ENCODE results near the gene GNG12.

The GNG12 gene

GRCh38 chr1:67761091-67761490 lies 72.2 kb downstream of the GNG12 start:
- H3K4me1 Mint-ChIP-seq: peaks cover 49% of the 10 kb centered on the region

GRCh38 chr1:67760030-67760821 lies 73.0 kb downstream of the GNG12 start:
- Mint-ChIP-seq H3K9me3 (no peaks in the 10 kb centered on the region), H3K27me3 (ENCODE audit: low read depth, poor library complexity) (no peaks in the 10 kb centered on the region), H3K4me1 (peaks cover 50% of the 10 kb centered on the region), H3K36me3 (ENCODE audit: low read depth) (peaks cover 7% of the 10 kb centered on the region), H3K27ac (no peak overlapping the region), H3K4me3 (no peak overlapping the region)
- TF ChIP-seq, protein P1, sequence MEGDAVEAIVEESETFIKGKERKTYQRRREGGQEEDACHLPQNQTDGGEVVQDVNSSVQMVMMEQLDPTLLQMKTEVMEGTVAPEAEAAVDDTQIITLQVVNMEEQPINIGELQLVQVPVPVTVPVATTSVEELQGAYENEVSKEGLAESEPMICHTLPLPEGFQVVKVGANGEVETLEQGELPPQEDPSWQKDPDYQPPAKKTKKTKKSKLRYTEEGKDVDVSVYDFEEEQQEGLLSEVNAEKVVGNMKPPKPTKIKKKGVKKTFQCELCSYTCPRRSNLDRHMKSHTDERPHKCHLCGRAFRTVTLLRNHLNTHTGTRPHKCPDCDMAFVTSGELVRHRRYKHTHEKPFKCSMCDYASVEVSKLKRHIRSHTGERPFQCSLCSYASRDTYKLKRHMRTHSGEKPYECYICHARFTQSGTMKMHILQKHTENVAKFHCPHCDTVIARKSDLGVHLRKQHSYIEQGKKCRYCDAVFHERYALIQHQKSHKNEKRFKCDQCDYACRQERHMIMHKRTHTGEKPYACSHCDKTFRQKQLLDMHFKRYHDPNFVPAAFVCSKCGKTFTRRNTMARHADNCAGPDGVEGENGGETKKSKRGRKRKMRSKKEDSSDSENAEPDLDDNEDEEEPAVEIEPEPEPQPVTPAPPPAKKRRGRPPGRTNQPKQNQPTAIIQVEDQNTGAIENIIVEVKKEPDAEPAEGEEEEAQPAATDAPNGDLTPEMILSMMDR (IDR thresholded peaks at IDR 0.05): peak; percentile 85
- DNase-seq: peak; percentile 69

More at GRCh38 chr1:67761091-67761490, 72.2 kb downstream of the GNG12 start:
- DNase-seq: no peak
- no peaks in the 10 kb centered on the region for H3K9me3 Mint-ChIP-seq
- no peak overlapping the region for H3K4me3 Mint-ChIP-seq
- no peak overlapping the region for H3K27ac Mint-ChIP-seq
- peaks cover under 1% of the 10 kb centered on the region for H3K36me3 Mint-ChIP-seq (ENCODE audit: low read depth)
- TF ChIP-seq, protein P1 (IDR thresholded peaks at IDR 0.05): no peak
- peaks cover 3% of the 10 kb centered on the region for H3K27me3 Mint-ChIP-seq (ENCODE audit: low read depth, poor library complexity)

DNA sequence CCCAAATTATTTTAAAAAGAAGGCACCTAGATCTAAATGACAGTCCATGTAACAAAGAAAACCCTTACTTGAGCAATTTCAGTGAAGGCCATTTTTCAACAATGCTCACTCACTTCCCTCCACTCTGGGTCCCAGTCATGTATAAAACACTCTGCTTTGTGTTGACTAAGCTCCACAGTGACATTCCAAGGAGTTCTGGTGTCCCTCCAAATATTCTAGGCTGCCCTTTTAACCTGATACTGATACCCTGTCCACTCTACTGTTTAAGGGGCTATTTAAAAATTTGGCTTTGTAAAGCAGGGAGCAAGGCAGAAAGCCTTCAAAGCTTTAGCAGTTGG lies 73.6 kb downstream of the GNG12 start:
- H3K27me3 Mint-ChIP-seq (ENCODE audit: low read depth, poor library complexity): no peaks in the 10 kb centered on the region
- peaks cover 50% of the 10 kb centered on the region for H3K4me1 Mint-ChIP-seq
- peaks cover 13% of the 10 kb centered on the region for H3K36me3 Mint-ChIP-seq (ENCODE audit: low read depth)
- TF ChIP-seq, protein P1 (IDR thresholded peaks at IDR 0.05): no peak
- H3K9me3 Mint-ChIP-seq: no peaks in the 10 kb centered on the region
- no peak overlapping the region for H3K27ac Mint-ChIP-seq
- no peak for DNase-seq
- H3K4me3 Mint-ChIP-seq: no peak overlapping the region

DNA sequence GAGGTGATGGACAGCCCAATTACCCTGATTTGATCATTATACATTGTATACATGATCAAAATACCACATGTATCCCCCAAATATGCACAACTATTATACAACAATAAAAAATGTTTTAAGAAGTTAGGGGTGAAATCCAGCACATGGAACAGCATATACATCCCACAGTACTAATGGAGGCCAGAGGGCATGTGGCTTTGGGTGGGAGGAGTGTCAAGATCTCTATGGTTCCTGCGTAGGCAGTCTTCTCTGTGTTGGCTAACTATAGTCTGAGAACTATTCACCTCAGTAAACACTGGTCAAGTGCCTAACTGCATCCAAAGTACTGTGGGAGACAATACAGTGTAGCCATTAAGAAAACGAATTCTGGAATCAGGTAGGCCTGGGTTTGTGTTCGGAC lies 74.2 kb downstream of the GNG12 start:
- Mint-ChIP-seq H3K27me3 (ENCODE audit: low read depth, poor library complexity) (no peaks in the 10 kb centered on the region), H3K9me3 (no peaks in the 10 kb centered on the region), H3K36me3 (ENCODE audit: low read depth) (peaks cover 16% of the 10 kb centered on the region), H3K27ac (no peak overlapping the region), H3K4me3 (no peak overlapping the region), H3K4me1 (peaks cover 50% of the 10 kb centered on the region)
- no peak for DNase-seq
- TF ChIP-seq, protein P1 (IDR thresholded peaks at IDR 0.05): no peak

GRCh38 chr1:67755619-67756018 lies 77.6 kb downstream of the GNG12 start:
- DNase-seq: no peak

More at GRCh38 chr1:67755619-67756018, 77.6 kb downstream of the GNG12 start:
- Mint-ChIP-seq H3K4me1 (peaks cover 78% of the 10 kb centered on the region), H3K27me3 (ENCODE audit: low read depth, poor library complexity) (no peaks in the 10 kb centered on the region), H3K27ac (no peak overlapping the region), H3K36me3 (ENCODE audit: low read depth) (peaks cover 16% of the 10 kb centered on the region), H3K9me3 (no peaks in the 10 kb centered on the region), H3K4me3 (no peak overlapping the region)
- TF ChIP-seq, protein P1 (IDR thresholded peaks at IDR 0.05): no peak

Measured in nephron progenitor cell (in vitro differentiated cells).